Sigmoid colon (tissue), 7 donors: ENCODE data around the gene TRPT1. TPM values are rescaled to one million over a fixed set of nuclear protein-coding genes. Genes with fewer than 3 reads are reported as not detected.

Experiments
- DNase-seq: peaks from one replicate; pipeline ENCODE4 v3.0.0-alpha.2; 2019
- H3K27ac ChIP-seq, 4 donors: fragments of 200-600 bp; sonication (generic); one replicate each; pipeline ENCODE4 v1.5.1; 2016 to 2019; ENCODE audit warnings: mild to moderate bottlenecking in 1 of 4
- H3K27me3 ChIP-seq, 3 donors: fragments of 200-600 bp; sonication (generic); one replicate each; pipeline ENCODE4 v1.5.1; 2019; ENCODE audit warnings: mild to moderate bottlenecking in 1 of 3
- H3K36me3 ChIP-seq, 4 donors: fragments of 200-600 bp; sonication (generic); one replicate each; pipeline ENCODE4 v1.5.1; 2016 to 2019
- H3K4me1 ChIP-seq, 4 donors: fragments of 200-600 bp; sonication (generic); one replicate each; pipeline ENCODE4 v1.5.1; 2017 to 2019
- H3K4me3 ChIP-seq, 4 donors: fragments of 200-600 bp; sonication (generic); one replicate each; pipeline ENCODE4 v1.5.1; 2017 to 2019; ENCODE audit warnings: mild to moderate bottlenecking in 2 of 4, moderate library complexity in 1 of 4
- H3K9me3 ChIP-seq, 4 donors: fragments of 200-600 bp in 3 of 4; sonication (generic) in 3 of 4; one replicate each; pipeline versions ENCODE4 v1.5.1 to v1.6.1; 2013 to 2019
- EP300 ChIP-seq, 4 donors: sonication (generic); formaldehyde crosslinking; IDR thresholded peaks; one replicate each; pipeline ENCODE4 v1.6.1; 2017; ENCODE audit warnings: antibody characterized with exemption in 4 of 4
- POLR2A ChIP-seq, 2 donors: fragments of 450-650 bp; IDR thresholded peaks; one replicate each; pipeline ENCODE4 v1.6.1; 2016; ENCODE audit warnings: antibody characterized with exemption in 2 of 2, mild to moderate bottlenecking in 2 of 2, moderate library complexity in 2 of 2
- POLR2AphosphoS5 ChIP-seq, 4 donors: sonication (generic); formaldehyde crosslinking; IDR thresholded peaks; one replicate each; pipeline ENCODE4 v1.6.1; 2017; ENCODE audit warnings: antibody characterized with exemption in 4 of 4
- WGBS, 2 donors: extraction: QIAGEN DNeasy Blood & Tissue Kit; methylation state at CpG; one replicate each; pipeline ENCODE4 v1.1.7; 2013; 5-methylcytosine and 5-hydroxymethylcytosine counted together
- intact Hi-C: fragments of 100-400 bp; cut with DNase I; formaldehyde crosslinking; loops from one replicate; pipeline ENCODE4 v1.15.1; 2023
- polyA plus RNA-seq, 3 donors: library from polyadenylated mRNA; stranded (reverse); fragments of 200-250 nt; gene quantifications; one replicate each; pipeline ENCODE4 v1.2.3, GENCODE V29; 2013
- total RNA-seq, 4 donors: library from RNA; depleted of rRNA; stranded (reverse); fragments of >200 nt; gene quantifications; one replicate each; pipeline ENCODE4 v1.1.0, GENCODE V29; 2016
- TF ChIP-seq, protein P1 (sequence below), 4 experiments: fragments of 450-650 bp in 3 of 4; fragments of 200-600 bp in 1 of 4; IDR thresholded peaks; one replicate each; pipeline ENCODE4 v1.5.1; 2016 to 2019; ENCODE audit warnings: antibody characterized with exemption in 4 of 4, mild to moderate bottlenecking in 3 of 4, moderate library complexity in 2 of 4
- donor health status: healthy with polysubstance abuse.
- donor health status: Bipolar disorder and iron deficiency.
- donor health status: healthy.

The TRPT1 gene
- total and polyA plus RNA-seq, 7 donors, result 45.7 to 82.8 (median 79.2) TPM

DNA sequence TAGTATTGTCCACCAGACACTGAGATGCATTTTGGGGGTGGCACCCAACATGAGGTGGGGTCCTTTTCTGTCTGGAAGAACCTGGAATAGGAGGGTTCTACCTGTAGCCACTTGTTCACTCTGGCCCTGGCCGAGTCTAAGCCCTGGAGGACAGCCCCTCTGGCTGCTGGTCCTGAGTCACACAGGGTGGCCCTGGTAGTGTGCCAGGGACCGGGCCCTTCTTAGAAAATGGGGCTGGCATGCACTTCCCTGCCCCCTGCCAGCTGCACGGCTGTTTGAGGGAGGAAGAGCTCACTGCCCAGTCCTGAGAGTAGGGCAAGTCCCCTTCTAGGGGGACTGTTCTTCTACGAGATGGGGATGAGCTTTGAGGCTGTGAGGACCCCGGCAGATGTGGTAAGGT is 27.5 kb upstream of the TRPT1 start:
- intact Hi-C loops, result no loop called here
- DNase-seq, result no peak
- Histone ChIP-seq H3K4me3 (no peak overlapping the region), H3K4me1 (peaks cover 0 to 34% (median 25%) of the 10 kb centered on the region in 4 donors), H3K27me3 (no peaks in the 10 kb centered on the region), H3K27ac (no peak overlapping the region), H3K36me3 (peaks cover 7 to 35% (median 22%) of the 10 kb centered on the region in 4 donors), H3K9me3 (no peaks in the 10 kb centered on the region)
- WGBS, 2 donors, result 70 to 71% methylated on average over 5 of the region's 5 CpGs
- TF ChIP-seq, protein P1, sequence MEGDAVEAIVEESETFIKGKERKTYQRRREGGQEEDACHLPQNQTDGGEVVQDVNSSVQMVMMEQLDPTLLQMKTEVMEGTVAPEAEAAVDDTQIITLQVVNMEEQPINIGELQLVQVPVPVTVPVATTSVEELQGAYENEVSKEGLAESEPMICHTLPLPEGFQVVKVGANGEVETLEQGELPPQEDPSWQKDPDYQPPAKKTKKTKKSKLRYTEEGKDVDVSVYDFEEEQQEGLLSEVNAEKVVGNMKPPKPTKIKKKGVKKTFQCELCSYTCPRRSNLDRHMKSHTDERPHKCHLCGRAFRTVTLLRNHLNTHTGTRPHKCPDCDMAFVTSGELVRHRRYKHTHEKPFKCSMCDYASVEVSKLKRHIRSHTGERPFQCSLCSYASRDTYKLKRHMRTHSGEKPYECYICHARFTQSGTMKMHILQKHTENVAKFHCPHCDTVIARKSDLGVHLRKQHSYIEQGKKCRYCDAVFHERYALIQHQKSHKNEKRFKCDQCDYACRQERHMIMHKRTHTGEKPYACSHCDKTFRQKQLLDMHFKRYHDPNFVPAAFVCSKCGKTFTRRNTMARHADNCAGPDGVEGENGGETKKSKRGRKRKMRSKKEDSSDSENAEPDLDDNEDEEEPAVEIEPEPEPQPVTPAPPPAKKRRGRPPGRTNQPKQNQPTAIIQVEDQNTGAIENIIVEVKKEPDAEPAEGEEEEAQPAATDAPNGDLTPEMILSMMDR (IDR thresholded peaks at IDR 0.05), result no peak
- TF ChIP-seq POLR2A (IDR thresholded peaks at IDR 0.05) (no peak), POLR2AphosphoS5 (IDR thresholded peaks at IDR 0.05) (no peak), EP300 (IDR thresholded peaks at IDR 0.05) (no peak)

DNA sequence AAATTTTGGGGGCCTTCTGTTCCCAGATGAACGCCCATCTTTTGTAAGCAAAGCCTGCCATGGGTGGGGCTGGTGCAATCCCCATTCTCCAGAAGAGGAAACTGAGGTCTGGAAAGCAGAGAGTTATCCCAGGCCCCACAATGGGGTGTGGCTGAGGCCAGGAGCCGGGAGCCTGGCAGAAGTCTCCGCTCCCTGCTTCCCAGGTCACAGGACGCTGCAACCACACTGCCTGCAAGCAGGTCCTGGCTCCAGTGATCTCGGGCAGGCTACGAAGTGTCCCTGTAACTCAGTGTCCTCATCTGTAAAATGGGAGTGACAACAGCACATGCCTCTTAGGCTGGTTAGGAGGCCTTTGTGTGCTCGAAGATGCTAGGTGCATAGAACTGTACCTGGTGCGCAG is 27.1 kb upstream of the TRPT1 start:
- DNase-seq, result no peak
- H3K4me1 ChIP-seq, result peaks cover 0 to 35% (median 26%) of the 10 kb centered on the region in 4 donors

DNA sequence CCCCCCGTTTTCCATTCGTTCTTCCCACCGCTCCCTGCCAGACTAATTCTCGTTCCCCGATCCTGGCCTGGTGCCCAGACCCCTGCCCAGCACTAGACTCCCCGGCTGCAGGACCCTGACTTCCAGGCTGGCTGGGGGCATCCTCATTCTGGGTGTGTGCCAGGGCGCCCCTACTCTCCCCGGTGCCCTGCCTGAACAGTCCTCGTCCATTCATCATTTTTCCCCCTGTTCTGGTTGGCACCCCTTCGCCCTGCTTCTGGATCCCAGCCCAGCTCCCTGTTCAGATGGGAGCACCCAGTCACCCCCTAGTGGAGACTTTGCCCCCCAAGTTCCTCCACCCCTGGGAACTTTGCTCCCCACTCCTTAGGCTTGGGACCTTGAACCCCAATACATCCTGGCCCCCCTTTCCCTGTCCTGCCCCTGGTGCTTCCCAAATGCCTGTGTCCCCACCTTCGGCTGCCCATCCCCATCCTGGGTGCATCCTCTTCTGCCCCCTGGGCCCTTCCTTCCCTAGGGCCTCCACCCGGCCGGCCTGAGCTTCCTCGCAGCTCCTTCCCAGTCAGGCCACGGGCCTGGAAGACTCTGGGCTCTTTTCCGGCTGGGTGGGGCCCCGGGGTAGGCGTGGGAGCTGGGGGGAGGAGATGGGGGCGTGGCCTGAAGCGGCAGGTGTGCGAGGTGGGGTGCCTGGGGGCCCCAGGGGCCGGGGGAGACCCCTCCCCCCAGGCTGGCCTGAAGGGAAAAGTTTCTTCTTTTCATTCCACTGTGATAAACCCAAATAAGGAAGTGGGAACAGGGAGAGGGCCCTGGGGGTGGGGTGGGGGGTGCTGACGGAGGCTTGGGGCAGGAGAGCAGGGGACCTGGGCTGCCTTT is 26.3 kb upstream of the TRPT1 start:
- Histone ChIP-seq H3K36me3 (peaks cover 7 to 27% (median 15%) of the 10 kb centered on the region in 4 donors), H3K27me3 (no peaks in the 10 kb centered on the region), H3K9me3 (no peaks in the 10 kb centered on the region), H3K4me3 (peak overlapping the region; percentile 68 to 93 (median 79)), H3K4me1 (peaks cover 0 to 43% (median 32%) of the 10 kb centered on the region in 4 donors), H3K27ac (peak overlapping the region; percentile 73 to 85 (median 79))
- intact Hi-C loops, result loop anchor here (1.0 kb wide), 1 partner anchor 17 kb away; no protein-coding TSS in a partner anchor
- WGBS, 2 donors, result 3 to 5% methylated on average over 23 of the region's 23 CpGs
- peak; percentile 77 for DNase-seq
- no peak for TF ChIP-seq EP300 (IDR thresholded peaks at IDR 0.05)
- peak in 1 of 2 donors; percentile 49 for TF ChIP-seq POLR2A (IDR thresholded peaks at IDR 0.05)
- TF ChIP-seq, protein P1 (IDR thresholded peaks at IDR 0.05), result peak; percentile 13 to 41 (median 34)
- no peak for TF ChIP-seq POLR2AphosphoS5 (IDR thresholded peaks at IDR 0.05)

More for the DNA sequence above, 27.1 kb upstream of the TRPT1 start:
- intact Hi-C loops, result no loop called here
- H3K4me3 ChIP-seq, result peak overlapping the region in 1 of 4 donors; percentile 83
- TF ChIP-seq, protein P1 (IDR thresholded peaks at IDR 0.05), result no peak
- no peak for TF ChIP-seq POLR2AphosphoS5 (IDR thresholded peaks at IDR 0.05)
- H3K36me3 ChIP-seq, result peaks cover 7 to 31% (median 18%) of the 10 kb centered on the region in 4 donors
- 59 to 72% methylated on average over 8 of the region's 8 CpGs for WGBS, 2 donors
- H3K27ac ChIP-seq, result peak overlapping the region in 2 of 4 donors; percentile 79 to 85
- no peaks in the 10 kb centered on the region for H3K27me3 ChIP-seq
- H3K9me3 ChIP-seq, result no peaks in the 10 kb centered on the region

DNA sequence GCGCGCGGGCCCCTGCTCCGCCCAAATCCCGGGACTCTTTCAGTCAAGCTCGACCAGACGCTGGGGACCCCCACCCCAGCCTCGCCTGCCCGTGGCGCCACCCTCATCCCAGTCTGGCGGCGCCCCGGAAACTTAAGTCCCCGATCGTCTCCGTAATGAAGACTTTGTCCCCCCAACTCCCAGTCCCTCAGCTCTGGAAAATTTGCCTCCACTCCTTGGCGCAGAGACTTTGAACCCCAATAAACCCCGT is 25.7 kb upstream of the TRPT1 start:
- peak overlapping the region; percentile 73 to 85 (median 79) for H3K27ac ChIP-seq
- peak overlapping the region; percentile 68 to 93 (median 79) for H3K4me3 ChIP-seq
- no peaks in the 10 kb centered on the region for H3K9me3 ChIP-seq
- 0 to 1% methylated on average over 18 of the region's 18 CpGs for WGBS, 2 donors
- TF ChIP-seq POLR2A (IDR thresholded peaks at IDR 0.05) (no peak), EP300 (IDR thresholded peaks at IDR 0.05) (no peak), POLR2AphosphoS5 (IDR thresholded peaks at IDR 0.05) (no peak)
- TF ChIP-seq, protein P1 (IDR thresholded peaks at IDR 0.05), result no peak
- intact Hi-C loops, result loop anchor here (1.0 kb wide), 1 partner anchor 18 kb away; no protein-coding TSS in a partner anchor
- DNase-seq, result no peak
- no peaks in the 10 kb centered on the region for H3K27me3 ChIP-seq
- peaks cover 0 to 47% (median 32%) of the 10 kb centered on the region in 4 donors for H3K4me1 ChIP-seq
- H3K36me3 ChIP-seq, result peaks cover 7 to 22% (median 14%) of the 10 kb centered on the region in 4 donors
